ENCODE measurements around the gene ABO. TPM values are rescaled to one million over a fixed set of nuclear protein-coding genes. Genes with fewer than 3 reads are reported as not detected.
"Not testable (repeated sequence)": the region's sequence is repeated elsewhere in the genome, so short reads cannot be mapped to it uniquely, and the experiment has no call there.

Gene ABO
- total RNA-seq, 4 donors from 2014 or later = 1.4 to 18.4 (median 11.5) TPM

DNA sequence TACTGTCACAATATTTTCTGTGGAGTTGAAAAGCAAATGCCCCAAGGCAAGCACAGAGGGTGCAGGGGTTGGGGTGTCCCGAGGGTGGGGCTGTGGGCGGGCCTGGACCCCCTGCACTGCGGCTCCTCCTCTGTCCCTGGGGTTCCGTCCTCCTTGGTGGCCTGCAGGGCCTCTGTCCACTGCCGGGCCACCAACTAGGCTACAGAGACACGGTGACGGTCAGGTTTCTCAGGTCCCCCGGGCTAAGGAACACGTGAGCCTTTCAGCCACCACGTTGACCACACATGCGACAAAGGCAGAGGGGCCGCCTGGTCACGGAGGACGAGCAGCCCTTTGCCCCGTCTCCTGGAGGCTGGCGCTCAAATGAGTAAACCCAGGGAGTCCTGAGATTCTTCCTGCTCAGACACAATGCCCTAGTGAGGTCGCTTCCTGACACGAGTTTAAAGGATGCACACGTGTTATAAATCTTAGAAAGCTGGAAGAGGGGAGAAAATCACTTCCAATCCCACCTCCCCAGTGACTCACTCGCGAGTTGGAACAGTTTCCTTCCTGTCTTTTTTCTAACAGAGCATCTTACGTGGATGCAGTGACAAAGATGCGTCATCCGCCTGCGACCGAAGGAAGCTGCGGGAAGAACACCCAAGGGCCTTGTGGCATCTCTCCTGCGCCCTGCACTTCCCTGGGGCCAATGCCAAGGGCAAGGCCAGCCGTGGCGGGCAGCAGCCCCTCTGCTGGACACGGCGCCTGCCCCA, 41.1 kb downstream of the ABO start:
- intact Hi-C loops (cut with DNase I; ENCODE audit: low total_unique reads) = no loop called here

DNA sequence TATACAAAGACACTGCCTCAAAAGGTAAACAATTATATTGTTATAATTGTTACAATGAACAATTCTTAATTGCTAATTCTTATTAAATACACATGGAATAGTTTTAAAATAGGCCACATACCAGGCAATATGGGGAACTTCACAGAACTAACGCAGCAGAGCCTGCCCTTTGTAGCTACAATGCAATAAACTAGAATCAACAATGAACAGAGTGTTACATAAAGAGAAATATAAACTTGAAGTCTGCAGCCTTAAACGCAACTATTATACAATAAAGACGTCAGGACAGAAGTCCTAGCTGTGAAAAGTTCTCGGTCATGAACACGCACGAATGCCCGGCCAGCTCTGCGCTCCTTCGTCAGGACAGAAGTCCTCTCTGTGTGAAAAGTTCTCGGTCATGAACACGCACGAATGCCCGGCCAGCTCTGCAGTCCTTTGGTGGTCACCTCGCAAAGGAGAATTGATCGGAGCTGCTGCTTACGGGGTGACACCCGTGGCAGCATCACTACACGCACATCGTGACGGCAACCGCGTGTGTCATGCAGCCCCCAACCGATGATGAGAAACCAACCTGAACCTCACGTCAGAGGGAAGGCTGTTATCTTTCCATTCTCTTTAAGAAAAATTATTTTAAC, 43.0 kb downstream of the ABO start:
- intact Hi-C loops (cut with DNase I; ENCODE audit: low total_unique reads); H3K4me3 ChIP-seq (ENCODE audit: low read depth, poor library complexity, severe bottlenecking): not testable (repeated sequence)
- WGBS, 2 donors = 83 to 84% methylated on average over 24 of the region's 24 CpGs
- peak in 1 of 2 donors; percentile 76 for DNase-seq (ENCODE audit: low spot score in 2 of 2)

More for the DNA sequence above, 41.1 kb downstream of the ABO start:
- 81 to 82% methylated on average over 32 of the region's 32 CpGs for WGBS, 2 donors
- no peak overlapping the region for H3K4me3 ChIP-seq (ENCODE audit: low read depth, poor library complexity, severe bottlenecking)
- TF ChIP-seq, protein P1, sequence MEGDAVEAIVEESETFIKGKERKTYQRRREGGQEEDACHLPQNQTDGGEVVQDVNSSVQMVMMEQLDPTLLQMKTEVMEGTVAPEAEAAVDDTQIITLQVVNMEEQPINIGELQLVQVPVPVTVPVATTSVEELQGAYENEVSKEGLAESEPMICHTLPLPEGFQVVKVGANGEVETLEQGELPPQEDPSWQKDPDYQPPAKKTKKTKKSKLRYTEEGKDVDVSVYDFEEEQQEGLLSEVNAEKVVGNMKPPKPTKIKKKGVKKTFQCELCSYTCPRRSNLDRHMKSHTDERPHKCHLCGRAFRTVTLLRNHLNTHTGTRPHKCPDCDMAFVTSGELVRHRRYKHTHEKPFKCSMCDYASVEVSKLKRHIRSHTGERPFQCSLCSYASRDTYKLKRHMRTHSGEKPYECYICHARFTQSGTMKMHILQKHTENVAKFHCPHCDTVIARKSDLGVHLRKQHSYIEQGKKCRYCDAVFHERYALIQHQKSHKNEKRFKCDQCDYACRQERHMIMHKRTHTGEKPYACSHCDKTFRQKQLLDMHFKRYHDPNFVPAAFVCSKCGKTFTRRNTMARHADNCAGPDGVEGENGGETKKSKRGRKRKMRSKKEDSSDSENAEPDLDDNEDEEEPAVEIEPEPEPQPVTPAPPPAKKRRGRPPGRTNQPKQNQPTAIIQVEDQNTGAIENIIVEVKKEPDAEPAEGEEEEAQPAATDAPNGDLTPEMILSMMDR (IDR thresholded peaks at IDR 0.05) = no peak
- TF ChIP-seq POLR2A (IDR thresholded peaks at IDR 0.05) = no peak
- DNase-seq (ENCODE audit: low spot score in 2 of 2) = peak in 1 of 2 donors; percentile 77

DNA sequence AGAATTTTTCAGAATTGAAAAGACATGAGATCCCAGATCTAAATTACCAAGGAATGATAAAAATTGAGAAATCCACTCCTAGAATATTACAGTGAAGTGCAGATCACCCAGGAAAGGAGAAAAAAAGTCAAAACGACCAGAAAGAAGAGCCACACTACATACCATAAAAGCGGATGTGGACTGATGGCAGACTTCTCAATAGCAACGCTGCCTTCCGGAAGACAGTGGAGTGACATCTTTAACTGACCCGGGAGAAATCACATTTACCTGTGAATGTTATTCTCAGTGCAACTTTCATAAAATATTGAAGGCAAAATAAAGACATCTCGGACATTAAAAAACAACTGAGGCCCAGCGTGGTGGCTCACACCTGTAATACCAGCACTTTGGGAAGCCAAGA, 44.5 kb downstream of the ABO start:
- intact Hi-C loops (cut with DNase I; ENCODE audit: low total_unique reads); DNase-seq (ENCODE audit: low spot score in 2 of 2); H3K4me3 ChIP-seq (ENCODE audit: low read depth, poor library complexity, severe bottlenecking): not testable (repeated sequence)
- WGBS, 2 donors = 93% methylated on average over 7 of the region's 7 CpGs

DNA sequence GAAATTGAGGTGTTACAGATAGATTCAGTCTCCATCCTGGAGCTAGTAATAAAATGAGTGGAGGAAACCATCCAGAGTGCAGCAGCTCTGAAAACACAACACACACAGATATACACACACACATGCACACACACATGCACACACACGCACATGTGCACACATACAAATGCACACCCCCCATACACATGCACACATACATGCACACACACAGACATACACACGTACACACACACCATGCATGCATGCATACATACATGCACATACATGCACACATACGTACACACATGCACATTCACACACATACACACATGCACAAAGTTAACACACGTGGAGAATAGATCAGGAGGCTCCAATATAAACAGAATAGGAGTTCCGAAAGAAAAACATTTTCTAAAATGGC, 44.9 kb downstream of the ABO start:
- TF ChIP-seq, protein P1 (IDR thresholded peaks at IDR 0.05) = no peak
- TF ChIP-seq POLR2A (IDR thresholded peaks at IDR 0.05) = no peak
- WGBS, 2 donors = 90 to 93% methylated on average over 5 of the region's 5 CpGs
- intact Hi-C loops (cut with DNase I; ENCODE audit: low total_unique reads) = no loop called here
- no peak overlapping the region for H3K4me3 ChIP-seq (ENCODE audit: low read depth, poor library complexity, severe bottlenecking)
- no peak for DNase-seq (ENCODE audit: low spot score in 2 of 2)

DNA sequence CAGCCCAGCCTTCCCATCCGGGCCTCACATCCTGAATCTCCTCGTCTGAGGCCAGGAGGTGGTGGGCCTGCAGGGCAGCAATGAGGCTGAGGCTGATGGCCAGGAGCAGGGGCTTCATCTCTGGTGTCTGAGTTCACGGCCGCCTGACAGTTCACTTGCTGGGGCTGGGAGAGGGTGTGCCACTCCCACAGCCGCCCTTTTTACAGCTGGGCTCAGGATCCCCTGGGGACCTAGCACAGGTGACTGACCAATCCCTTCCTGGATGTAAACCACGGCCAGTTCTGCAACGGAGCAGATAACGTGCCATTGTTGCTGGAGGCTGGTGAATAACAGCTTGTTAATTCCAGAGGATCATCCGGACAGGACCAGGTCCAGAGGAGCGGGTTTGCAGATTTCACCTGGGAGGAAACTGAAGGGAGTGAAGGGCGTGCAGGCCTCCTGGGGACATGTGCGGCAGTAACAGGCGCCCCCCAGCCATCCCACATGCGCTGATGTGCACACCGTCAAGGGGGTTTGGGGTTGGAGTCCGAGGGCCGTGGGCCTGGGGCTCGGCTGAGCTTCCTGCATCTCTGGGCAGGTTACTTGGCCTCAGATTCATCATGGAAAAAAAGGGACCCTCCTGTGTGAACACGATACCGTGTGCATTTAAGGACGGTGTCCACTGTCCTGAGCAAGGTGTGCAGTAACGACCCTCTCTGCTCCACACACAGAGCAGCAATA, 46.4 kb downstream of the ABO start:
- intact Hi-C loops (cut with DNase I; ENCODE audit: low total_unique reads); H3K4me3 ChIP-seq (ENCODE audit: low read depth, poor library complexity, severe bottlenecking): not testable (repeated sequence)
- 89 to 96% methylated on average over 19 to 22 of the region's 22 CpGs for WGBS, 2 donors
- DNase-seq (ENCODE audit: low spot score in 2 of 2) = peak in 1 of 2 donors; percentile 69

DNA sequence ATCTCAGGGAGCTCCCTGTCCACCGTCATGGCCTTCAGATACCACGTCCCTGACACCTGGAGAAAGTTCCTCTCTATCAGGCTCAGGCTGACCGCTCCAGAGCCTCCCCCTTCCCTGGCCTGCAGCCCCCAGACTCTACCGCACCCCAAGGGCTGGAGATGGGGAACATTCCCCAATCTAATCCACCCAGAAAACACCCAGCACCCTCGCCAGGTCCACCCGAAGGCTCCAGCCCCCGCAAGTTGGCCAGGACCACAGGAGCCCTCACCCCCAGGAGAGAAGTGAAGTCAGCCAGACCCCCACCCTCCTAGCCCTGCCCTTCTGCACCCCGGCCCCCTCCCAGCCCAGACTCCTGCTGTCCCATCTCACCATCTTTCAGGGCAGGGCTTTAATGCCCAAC, 47.0 kb downstream of the ABO start:
- DNase-seq (ENCODE audit: low spot score in 2 of 2) = peak in 1 of 2 donors; percentile 56
- H3K4me3 ChIP-seq (ENCODE audit: low read depth, poor library complexity, severe bottlenecking); intact Hi-C loops (cut with DNase I; ENCODE audit: low total_unique reads): not testable (repeated sequence)
- 84 to 94% methylated on average over 7 to 8 of the region's 8 CpGs for WGBS, 2 donors

DNA sequence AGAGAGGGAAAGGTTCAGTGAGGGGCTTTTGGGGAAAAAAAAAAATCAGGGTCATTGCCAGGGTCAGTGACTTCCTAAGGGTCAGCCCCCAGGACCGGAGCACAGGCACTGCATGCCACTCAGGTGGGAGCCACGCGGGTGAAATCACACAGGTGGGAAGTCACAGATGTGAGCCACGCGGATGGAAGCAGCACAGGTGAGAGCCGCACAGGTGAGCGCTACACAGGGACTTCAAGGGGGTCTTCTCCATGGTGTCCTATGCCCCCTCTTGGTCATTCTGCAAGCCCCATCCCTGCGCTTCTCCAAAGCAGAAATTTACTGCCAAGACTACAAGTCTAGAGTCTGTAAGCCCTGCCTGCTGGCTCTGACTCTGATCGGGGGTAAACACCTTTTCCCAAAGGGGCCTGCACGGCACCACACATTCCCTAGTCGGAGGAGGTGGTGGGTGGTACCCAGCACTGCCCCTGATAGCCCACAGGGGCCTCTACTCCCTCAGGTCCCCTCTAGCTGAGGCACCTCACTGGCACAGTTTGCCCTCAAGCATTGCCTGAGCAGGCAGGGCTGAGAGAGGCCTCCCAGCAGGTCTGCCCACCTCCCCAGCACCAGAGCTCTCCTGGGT, 47.6 kb downstream of the ABO start:
- peak in 1 of 2 donors; percentile 43 for DNase-seq (ENCODE audit: low spot score in 2 of 2)
- no peak for TF ChIP-seq POLR2A (IDR thresholded peaks at IDR 0.05)
- TF ChIP-seq, protein P1 (IDR thresholded peaks at IDR 0.05) = no peak
- H3K4me3 ChIP-seq (ENCODE audit: low read depth, poor library complexity, severe bottlenecking) = no peak overlapping the region
- intact Hi-C loops (cut with DNase I; ENCODE audit: low total_unique reads) = no loop called here
- 86 to 87% methylated on average over 11 of the region's 11 CpGs for WGBS, 2 donors
